ENCODE measurements around the gene ZNF568.

ZNF568 gene

DNA sequence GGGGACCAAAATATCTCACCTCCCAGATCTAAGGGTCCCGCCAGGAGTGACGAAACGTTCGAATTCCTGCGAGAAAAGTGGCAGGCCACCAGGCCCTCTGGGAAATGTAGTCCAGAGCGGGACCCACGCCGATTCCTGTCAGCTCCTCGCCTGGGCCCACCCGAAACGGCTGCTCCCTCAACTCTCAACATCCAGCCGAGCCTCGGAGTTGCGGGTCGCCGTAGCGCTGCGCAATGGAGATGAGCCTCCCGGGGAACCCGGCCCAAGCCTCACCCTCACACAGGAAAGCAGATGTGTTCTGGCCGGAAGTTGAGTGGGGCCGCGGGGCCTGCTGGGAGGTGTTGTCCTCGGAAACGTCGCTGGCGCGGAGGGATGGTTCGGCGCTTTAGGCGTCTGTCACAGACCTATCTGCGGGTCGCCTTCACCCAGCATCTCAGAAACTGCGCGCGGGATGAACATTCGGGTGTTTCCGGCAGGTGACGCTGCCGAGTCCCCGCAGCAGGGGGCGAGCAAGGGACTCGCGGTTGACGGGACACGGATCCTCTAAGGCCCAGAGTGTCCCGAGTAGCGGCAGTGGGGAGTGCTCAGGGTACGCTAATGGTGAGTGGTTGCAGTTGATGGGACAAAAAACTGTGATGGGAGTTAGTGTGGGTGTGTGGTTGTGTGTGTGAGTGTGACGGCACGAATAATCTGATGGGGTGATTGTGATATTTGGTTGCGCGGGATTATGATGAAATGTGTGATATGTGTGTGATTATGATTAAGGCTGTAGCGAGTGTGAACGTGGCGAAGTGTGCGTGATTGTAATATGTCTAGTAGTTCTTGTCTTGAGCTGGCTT, at the start of gene ZNF568, which contains the start of gene ZNF829:
ZNF568 (plus strand) TSS at position 341 of the 839 bp plus-strand sequence. CDS start 6,439 bp downstream, outside the sequence.
ZNF829 (minus strand) TSS at position 300 of the 839 bp plus-strand sequence. CDS start 1,124 bp downstream, outside the sequence.
- ATAC-seq (peak; percentile 97), DNase-seq (peak; percentile 90)

DNA sequence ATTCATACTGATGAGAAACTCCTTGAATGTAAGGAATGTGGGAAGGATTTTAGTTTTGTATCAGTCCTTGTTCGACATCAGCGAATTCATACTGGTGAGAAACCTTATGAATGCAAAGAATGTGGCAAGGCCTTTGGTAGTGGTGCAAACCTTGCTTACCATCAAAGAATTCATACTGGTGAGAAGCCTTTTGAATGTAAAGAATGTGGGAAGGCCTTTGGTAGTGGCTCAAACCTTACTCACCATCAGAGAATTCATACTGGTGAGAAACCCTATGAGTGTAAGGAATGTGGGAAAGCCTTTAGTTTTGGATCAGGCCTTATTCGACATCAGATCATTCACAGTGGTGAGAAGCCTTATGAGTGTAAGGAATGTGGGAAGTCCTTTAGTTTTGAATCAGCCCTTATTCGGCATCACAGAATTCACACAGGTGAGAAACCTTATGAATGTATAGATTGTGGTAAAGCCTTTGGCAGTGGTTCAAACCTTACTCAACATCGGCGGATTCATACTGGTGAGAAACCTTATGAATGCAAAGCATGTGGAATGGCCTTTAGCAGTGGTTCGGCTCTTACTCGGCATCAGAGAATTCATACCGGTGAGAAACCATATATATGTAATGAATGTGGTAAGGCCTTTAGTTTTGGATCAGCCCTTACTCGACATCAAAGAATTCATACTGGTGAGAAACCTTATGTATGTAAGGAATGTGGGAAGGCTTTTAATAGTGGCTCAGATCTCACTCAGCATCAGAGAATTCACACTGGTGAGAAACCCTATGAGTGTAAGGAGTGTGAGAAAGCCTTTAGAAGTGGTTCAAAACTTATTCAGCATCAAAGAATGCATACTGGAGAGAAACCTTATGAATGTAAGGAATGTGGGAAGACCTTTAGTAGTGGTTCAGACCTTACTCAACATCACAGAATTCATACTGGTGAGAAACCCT, 38.9 kb upstream of the ZNF568 start:
- ATAC-seq: no peak
- DNase-seq: no peak

DNA sequence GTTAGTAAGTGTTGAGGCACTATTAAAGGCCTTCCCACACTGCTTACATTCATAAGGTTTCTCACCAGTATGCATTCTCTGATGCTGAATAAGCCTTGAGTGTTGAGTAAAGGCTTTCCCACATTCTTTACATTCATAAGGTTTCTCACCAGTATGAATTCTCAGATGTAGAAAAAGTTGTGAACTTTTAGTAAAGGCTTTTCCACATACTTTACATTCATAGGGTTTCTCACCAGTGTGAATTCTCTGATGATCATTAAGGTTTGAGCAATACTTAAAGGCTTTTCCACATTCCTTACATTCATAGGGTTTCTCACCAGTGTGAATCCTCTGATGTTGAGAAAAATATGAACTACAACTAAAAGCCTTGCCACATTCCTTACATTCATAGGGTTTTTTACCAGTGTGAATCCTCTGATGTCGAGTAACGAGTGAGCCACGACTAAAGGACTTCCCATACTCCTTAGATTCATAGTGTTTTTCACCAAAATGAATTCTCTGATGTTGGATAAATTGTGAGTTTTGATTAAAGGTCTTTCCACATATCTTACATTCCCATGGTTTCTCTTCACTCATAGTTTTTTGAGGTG, 24.3 kb upstream of the ZNF568 start:
- DNase-seq (no peak), ATAC-seq (no peak)

DNA sequence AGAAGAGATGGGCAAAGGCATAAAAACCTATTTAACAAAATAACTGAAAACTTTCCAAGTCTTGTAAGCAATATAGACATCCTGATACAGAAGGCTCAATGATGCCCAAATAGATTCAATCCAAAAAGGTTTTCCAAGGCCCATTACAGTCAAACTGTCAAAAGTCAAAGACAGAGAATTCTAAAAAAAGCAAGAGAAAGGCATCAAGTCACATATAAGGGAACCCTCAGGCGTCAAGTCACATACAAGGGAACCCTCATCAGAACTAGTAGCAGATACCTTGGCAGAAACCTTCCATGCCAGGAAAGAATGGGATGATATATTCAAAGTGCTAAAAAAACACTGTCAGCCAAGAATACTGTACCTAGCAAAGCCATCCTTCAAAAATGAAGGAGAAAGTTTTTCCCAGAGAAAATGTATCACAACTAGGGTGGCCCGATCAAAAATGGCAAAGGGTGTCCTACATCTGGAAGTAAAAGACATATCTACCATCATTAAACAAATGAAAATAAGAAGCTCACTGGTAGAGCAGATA, 21.2 kb upstream of the ZNF568 start:
- no peak for DNase-seq
- no peak for ATAC-seq

DNA sequence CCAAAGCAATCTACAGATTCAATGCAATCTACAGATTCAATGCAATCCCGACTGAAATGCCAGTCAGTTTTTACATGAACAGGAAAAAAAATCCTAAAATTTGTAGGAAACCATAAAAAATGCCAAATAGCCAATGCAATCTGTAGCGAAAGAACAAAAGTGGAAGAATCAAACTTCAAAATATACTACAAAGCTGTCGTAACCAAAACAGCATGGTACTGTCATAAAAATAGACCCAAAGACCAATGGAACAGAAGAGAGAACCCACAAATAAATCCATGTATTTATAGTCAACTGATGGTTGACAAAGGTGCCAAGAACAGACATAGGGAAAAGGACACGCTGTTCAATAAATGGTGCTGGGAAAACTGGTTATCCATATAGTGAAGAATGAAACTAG, 17.7 kb upstream of the ZNF568 start:
- no peak for ATAC-seq
- DNase-seq: no peak

DNA sequence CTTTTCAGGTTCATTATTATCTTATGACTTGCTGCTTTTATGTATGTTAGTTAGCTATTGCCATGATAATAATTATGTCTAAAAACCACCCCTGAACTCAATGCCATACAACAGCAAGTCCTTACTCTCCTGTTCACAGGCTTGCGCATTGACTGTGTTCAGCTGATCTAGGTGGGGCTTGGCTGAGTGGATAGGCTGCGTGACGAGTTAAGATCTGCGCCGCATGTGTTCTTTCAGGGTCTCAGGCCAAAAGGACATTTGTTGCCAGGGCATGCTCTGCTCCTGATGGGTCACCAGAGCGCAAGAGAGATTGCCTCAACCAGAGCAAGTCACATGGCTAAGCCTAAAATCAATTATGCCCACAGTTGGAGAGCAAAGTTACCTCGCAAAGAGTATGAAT, 859 bp downstream of the ZNF568 start:
- DNase-seq (no peak), ATAC-seq (no peak)

DNA sequence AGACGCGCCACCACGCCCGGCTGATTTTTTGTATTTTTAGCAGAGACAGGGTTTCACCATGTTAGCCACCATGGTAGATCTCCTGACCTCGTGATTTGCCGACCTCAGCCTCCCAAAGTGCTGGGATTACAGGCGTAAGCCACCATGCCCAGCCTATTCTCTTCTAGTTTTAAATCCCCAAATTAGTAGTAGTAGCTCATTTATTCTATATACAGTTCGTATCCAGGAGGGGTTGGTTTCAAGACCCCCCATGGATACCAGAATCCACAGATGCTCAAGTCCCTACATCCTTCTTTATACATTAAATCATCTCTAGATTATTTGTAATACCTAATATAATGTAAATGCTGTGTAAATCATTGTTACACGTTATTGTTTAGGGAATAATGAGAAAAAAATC, 2.0 kb downstream of the ZNF568 start:
- ATAC-seq: no peak

DNA sequence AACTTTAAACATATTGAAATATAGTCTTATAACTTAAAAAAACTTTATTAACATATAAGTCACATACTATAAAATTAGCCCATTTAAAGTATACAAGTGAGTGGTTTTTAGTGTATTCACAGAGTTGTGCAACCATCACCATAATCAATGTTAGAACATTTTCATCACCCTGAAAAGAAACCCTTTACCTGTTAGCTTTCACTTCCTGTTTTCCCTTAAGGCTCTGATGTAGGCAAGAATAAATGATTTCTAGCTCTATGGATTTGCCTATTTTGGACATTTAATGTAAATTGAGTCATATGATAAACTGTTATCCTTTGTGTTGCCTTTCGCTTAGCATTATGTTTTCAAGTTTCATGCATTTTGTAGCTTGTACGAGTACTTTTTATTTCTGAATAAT, 15.6 kb downstream of the ZNF568 start:
- ATAC-seq: no peak
- DNase-seq: no peak

More for the DNA sequence above, 2.0 kb downstream of the ZNF568 start:
- no peak for DNase-seq

DNA sequence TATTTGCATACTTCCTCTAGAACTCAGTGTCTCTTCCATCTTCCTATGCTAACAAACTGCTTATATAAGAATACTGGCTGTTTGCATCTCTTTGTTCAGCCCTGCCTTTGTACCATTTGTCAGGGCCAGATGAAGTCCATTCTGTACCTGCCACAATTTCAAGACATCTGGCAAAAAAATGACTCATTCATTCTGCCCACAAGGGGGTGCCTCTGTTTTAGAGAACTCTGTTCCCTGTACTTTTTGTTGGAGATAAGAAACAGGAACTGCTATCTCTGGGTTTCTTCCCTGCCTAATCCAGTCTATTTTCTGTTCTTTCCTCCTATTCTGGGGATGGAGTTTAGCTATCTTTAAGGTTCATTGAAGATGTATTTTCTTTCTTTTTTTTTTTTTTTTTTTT, 23.0 kb downstream of the ZNF568 start:
- no peak for ATAC-seq
- DNase-seq: no peak

DNA sequence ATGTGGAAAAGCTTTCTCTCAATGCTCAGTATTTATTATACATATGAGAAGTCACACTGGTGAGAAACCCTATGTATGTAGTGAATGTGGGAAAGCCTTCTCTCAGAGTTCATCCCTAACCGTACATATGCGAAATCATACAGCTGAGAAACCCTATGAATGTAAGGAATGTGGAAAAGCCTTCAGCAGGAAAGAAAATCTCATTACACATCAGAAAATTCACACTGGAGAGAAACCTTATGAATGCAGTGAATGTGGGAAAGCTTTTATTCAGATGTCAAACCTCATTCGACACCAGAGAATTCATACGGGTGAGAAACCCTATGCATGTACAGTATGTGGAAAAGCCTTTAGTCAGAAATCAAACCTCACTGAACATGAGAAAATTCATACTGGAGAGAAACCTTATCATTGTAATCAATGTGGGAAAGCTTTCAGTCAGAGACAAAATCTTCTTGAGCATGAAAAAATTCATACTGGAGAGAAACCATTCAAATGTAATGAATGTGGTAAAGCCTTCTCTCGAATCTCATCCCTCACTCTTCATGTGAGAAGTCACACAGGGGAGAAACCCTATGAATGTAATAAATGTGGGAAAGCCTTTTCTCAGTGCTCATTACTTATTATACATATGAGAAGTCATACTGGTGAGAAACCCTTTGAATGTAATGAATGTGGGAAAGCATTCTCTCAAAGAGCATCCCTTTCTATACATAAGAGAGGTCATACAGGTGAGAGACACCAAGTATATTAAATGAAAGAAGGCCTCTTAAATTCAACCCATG, 34.4 kb downstream of the ZNF568 start:
- DNase-seq (no peak), ATAC-seq (no peak)

DNA sequence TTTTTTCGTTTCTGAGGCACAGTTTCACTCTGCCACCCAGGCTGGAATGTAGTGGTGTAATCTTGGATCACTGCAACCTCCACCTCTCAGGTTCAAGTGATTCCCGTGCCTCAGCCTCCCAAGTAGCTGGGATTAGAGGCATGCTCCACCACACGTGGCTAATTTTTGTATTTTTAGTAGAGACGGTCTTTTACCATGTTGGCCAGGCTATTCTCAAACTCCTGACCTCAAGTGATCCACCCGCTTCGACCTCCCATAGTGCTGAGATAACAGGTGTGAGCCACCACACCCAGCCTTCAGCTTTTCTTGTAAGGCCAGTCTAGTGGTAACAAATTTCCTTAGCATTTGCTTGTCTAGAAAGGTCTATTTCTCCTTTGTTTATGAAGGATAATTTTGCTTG, 46.2 kb downstream of the ZNF568 start:
- DNase-seq (no peak), ATAC-seq (no peak)

DNA sequence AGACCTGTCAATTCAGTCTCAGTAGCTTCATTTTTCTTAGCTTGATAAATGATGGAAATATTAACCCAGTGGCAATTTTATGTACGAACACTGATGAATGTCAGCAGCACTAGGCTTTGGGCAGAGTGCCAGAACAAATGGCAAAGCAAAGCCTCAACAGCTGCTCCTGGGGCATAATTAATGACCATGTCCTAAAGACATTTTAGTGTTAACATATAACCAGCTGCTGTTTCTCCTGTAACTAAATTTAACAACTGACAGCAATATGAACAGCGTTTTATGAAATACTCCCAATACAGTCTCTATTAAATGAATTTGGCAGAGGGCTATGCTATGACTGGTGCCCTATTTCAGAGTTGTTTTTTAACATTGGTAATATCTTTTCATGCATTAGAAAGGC, 47.1 kb downstream of the ZNF568 start:
- ATAC-seq (no peak), DNase-seq (no peak)

DNA sequence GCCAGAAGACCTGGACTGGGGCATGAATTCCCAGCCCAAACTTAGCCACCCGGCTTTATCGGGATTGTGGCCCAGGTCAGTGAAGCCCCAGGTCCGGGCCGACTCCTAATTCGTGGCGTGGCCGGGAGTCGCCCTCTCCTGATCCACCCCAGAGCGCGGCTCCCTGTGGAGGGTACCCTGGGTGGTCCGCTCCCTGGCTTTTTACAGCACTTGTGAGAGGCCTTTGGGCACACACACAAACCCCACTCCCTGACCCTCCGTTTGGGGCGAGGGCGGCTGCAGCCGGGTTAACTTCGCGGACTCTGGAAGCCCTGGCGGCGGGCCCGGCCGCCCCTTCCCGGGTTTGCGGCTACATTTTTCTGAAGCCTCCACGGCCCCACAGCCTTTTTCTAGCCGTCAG, 56.4 kb downstream of the ZNF568 start:
- no peak for DNase-seq
- ATAC-seq: no peak

DNA sequence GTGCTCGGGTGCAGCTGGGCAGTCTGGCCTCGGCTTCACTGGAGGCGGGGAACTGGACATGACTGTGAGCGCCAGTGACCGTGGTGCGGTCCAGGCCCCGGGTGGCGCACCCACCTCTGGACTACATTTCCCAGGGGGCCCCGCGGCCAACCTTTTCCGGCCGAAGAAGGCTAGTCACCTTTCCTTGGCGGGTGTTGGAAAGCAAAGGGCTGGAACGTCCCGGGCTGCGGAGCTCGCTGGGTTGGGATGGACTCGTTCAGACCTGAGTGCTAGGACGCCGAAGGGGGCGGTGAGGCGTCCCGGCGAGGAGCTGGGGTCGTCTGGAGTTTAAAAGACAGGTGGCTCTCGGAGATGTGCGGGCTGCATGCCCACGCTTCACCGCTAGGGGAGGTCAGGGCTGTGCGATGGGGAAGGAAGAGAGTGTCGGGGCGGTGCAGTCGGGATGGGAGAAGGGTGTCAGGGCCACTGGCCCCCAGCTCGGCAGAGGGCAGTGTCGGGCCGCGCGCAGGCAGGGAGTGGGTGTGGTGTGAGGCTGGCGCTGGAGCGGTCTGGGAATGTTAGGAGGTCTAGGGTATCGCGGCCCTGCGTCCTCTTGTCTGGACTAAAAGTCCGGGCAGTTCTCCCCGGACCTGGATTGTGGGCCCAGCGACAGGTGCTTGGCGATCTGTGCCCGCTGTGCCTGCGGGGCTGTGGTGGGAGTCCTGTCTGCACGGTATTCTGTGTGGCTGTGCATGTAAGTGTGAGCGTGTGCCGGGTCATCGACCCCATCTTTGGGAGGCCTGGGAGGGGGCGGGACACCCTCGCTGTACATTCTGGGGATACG, 57.1 kb downstream of the ZNF568 start:
- DNase-seq (peak; percentile 80), ATAC-seq (peak; percentile 98)

DNA sequence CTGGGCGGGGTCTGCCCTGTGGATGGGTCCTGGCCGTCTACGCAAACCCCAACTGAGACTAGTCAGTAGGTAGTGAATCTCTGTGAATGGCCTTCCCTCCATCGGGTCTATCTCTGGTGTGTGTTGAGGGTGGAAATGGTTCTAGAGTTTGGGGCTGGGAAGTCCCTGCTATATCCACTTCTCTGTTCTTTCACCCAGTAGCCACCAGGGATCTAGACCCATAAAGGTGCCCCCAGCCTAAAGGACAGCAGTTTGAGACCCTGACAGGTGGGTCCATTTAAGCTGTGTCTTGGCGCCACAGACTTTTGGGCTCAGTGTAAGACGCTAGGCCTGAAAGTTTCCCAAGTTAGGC, 57.7 kb downstream of the ZNF568 start:
- ATAC-seq (no peak), DNase-seq (no peak)

DNA sequence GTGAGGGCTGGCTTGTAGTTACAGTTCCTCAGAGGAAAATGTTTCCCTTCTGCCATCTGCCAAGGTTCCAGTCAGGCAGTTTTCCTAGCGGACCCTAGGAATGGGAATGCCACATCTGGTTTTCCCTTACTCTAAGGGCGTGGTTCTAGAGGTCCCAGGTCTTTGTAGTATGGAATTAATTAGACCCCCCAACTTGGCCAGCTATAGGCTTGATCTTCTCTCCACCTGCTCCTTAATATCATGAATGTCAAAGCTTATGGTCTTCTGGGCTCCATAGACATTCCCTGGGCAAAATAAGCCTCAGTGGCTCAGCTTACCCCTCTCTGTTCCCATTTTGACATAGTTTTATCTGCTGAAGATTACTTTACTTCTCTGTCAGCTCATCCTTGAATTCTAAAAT, 70.0 kb downstream of the ZNF568 start:
- no peak for ATAC-seq

DNA sequence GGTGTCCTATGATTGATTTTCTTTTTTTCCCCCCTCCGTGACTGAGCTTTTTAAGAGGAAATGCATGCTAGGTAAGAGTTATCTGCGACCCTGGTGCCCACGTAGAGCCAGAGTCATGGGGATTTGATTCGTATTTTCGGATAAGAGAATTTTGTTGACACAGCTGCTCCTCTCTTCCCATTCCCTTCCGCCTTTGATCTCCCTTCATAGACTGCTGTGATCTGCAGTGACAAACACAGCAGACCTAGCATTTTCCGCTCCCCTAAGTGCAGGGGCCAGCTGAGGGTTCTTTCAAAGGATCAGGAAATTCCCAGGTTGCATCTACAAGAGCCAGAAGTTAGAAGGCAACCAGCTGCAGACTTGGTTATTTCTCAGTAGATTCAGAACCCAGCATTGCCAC, 70.5 kb downstream of the ZNF568 start:
- DNase-seq (no peak), ATAC-seq (no peak)

More for the DNA sequence above, 70.0 kb downstream of the ZNF568 start:
- DNase-seq: no peak

DNA sequence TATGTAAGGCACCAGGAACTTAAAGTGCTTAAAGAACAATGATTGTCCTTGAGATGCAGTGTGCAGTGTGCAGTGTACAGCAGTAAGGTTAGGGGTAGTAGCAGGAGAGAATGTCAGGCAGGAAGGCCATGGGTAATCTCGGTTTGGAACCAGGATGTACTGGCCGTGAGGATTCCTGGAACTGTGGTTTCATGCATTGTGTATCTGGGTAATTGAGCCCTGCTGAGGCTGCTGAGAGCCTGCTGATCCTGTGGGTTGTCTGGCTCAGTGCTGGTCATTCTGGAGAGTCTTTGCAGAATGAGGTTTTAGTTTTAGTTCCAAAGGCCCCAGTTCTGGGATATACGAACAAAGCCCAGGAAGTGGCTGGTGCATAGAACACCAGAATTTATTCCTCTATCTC, 71.0 kb downstream of the ZNF568 start:
- DNase-seq (no peak), ATAC-seq (no peak)

DNA sequence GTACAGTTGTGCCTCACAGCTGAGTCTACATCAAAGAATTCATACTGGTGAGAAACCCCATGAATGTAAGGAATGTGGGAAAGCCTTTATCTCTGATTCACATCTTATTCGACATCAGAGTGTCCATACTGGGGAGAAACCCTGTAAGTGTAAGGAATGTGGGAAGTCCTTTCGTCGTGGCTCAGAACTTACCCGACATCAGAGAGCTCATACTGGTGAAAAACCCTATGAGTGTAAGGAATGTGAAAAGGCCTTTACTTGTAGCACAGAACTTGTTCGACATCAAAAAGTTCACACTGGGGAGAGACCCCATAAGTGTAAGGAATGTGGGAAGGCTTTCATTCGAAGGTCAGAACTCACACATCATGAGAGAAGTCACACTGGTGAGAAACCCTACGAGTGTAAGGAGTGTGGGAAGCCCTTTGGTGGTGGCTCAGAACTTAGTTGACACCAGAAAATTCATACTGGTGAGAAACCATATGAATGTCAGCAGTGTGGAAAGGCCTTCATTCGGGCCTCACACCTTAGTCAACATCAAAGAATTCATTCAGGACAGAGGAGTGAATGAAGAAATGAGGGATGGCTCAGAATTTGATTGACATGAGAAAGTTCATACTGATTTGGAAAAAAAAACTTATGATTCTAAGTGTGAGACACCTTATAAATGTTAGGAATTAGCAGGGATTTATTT, 81.2 kb downstream of the ZNF568 start:
- DNase-seq: no peak
- no peak for ATAC-seq

DNA sequence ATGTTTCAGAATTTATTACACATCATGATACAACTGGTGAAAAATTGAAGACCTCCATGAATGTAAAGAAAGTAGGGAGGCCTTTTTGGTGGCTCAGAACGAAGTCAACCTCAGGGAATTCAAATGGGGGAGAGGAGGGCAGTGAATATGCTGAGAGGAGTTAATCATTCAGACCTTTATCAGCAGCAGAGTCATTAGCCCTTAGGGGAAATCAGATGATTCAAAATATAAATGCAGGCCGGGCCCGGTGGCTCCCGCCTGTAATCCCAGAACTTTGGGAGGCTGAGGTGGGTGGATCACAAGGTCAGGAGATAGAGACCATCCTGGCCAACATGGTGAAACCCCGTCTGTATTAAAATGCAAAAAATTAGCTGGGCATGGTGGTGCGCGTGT, 81.7 kb downstream of the ZNF568 start:
- ATAC-seq (no peak), DNase-seq (no peak)

Measured in stimulated activated naive CD8-positive, alpha-beta T cell treated with anti-CD3 and anti-CD28 coated beads, Interleukin-15, Interleukin-2, amounts not matched to agents 100 U/mL and 50 U/mL, for 24 hours (primary cell).